NCI-H748 (cell line): ENCODE measurements around the gene NRTN.
A peak's percentile ranks its signal among the peaks of the same experiment; 100 is the strongest.
"Not testable (repeated sequence)": the region's sequence is repeated elsewhere in the genome, so short reads cannot be mapped to it uniquely, and the experiment has no call there.

Source experiments
- DNase-seq: peaks from one replicate; lab custom pipeline; 2025; ENCODE audit not compliant: unreplicated experiment; lab: John Stamatoyannopoulos, UW

The NRTN gene

GRCh38 chr19:5804516-5805461 lies at the start of gene NRTN:
NRTN (plus strand) TSS chr19:5805067; CDS start chr19:5824166, 19,099 bp downstream.
- DNase-seq: peak; percentile 61

- DNase-seq: no peak
These were observed 42.2 kb upstream of the NRTN start for GRCh38 chr19:5762608-5763217.

GRCh38 chr19:5765220-5765619 lies 39.6 kb upstream of the NRTN start:
- no peak for DNase-seq

GRCh38 chr19:5767949-5768348 lies 36.9 kb upstream of the NRTN start:
- DNase-seq: no peak

GRCh38 chr19:5772416-5772815 lies 32.5 kb upstream of the NRTN start:
- no peak for DNase-seq

- no peak for DNase-seq
These were observed 31.6 kb upstream of the NRTN start for GRCh38 chr19:5773276-5773675.

- no peak for DNase-seq
These were observed 29.9 kb upstream of the NRTN start for GRCh38 chr19:5774921-5775320.

GRCh38 chr19:5775668-5776309 lies 29.1 kb upstream of the NRTN start:
- DNase-seq: no peak

- no peak for DNase-seq
These were observed 26.5 kb upstream of the NRTN start for GRCh38 chr19:5778402-5778801.

- DNase-seq: not testable (repeated sequence)
These were observed 24.0 kb upstream of the NRTN start for GRCh38 chr19:5780916-5781315.

GRCh38 chr19:5782322-5782721 lies 22.5 kb upstream of the NRTN start:
- DNase-seq: no peak

- no peak for DNase-seq
These were observed 21.6 kb upstream of the NRTN start for GRCh38 chr19:5782945-5783919.

GRCh38 chr19:5784581-5785147 lies 20.2 kb upstream of the NRTN start, which contains the start of gene PRR22:
PRR22 (minus strand) TSS chr19:5784746; CDS start chr19:5784660, 86 bp downstream.
- no peak for DNase-seq

- DNase-seq: no peak
These were observed 19.4 kb upstream of the NRTN start for GRCh38 chr19:5785423-5785822.

GRCh38 chr19:5786593-5787408 lies 18.1 kb upstream of the NRTN start:
- DNase-seq: no peak

- DNase-seq: no peak
These were observed 17.3 kb upstream of the NRTN start for GRCh38 chr19:5787409-5788182.

GRCh38 chr19:5788422-5788821 lies 16.4 kb upstream of the NRTN start:
- no peak for DNase-seq

- no peak for DNase-seq
These were observed 15.5 kb upstream of the NRTN start for GRCh38 chr19:5789351-5789761.
